Testis (tissue), 2 donors: Measurements from ENCODE around the gene ETFB.

Experiments
- CTCF ChIP-seq, 3 experiments: fragments of 450-650 bp in 2 of 3; fragments of 200-600 bp in 1 of 3; sonication (generic) in 1 of 3; IDR thresholded peaks; one replicate each; pipeline ENCODE4 v1.5.1; 2016 to 2019; ENCODE audit warnings: antibody characterized with exemption in 3 of 3, mild to moderate bottlenecking in 2 of 3, moderate library complexity in 1 of 3
- POLR2A ChIP-seq: fragments of 450-650 bp; IDR thresholded peaks from one replicate; pipeline ENCODE4 v1.6.1; 2017; ENCODE audit warnings: antibody characterized with exemption, mild to moderate bottlenecking, moderate library complexity

- no peak for TF ChIP-seq CTCF (IDR thresholded peaks at IDR 0.05)
- TF ChIP-seq POLR2A, result no peak
Observed at GRCh38 chr19:51380379-51380778, 14.2 kb upstream of the ETFB start.
